ENCODE data around the gene DCXR.

Gene DCXR

GRCh38 chr17:82036634-82037091 lies 834 bp downstream of the DCXR start:
- no peak for DNase-seq

- DNase-seq, result no peak
Observed at GRCh38 chr17:82035956-82036633, 1.4 kb downstream of the DCXR start.

GRCh38 chr17:82035488-82035887 lies 2.0 kb downstream of the DCXR start:
- DNase-seq, result no peak

- DNase-seq, result no peak
Observed at GRCh38 chr17:82034371-82035011, 3.0 kb downstream of the DCXR start.

- DNase-seq, result no peak
Observed at GRCh38 chr17:82033359-82034085, 4.0 kb downstream of the DCXR start.

- peak; percentile 44 for DNase-seq
Observed at GRCh38 chr17:82031885-82032627, 5.4 kb downstream of the DCXR start.

- no peak for DNase-seq
Observed at GRCh38 chr17:82031303-82031884, 6.1 kb downstream of the DCXR start, which contains the start of gene RAC3. Gene RAC3 (plus strand): TSS chr17:82031678. CDS start chr17:82031762, 84 bp downstream.

GRCh38 chr17:82030470-82031302 lies 6.8 kb downstream of the DCXR start:
- peak; percentile 86 for DNase-seq

- no peak for DNase-seq
Observed at GRCh38 chr17:82029990-82030469, 7.5 kb downstream of the DCXR start.

GRCh38 chr17:82029391-82029790 lies 8.1 kb downstream of the DCXR start:
- no peak for DNase-seq

GRCh38 chr17:82028966-82029365 lies 8.5 kb downstream of the DCXR start:
- no peak for DNase-seq

- no peak for DNase-seq
Observed at GRCh38 chr17:82028246-82028645, 9.3 kb downstream of the DCXR start.

GRCh38 chr17:82025401-82026107 lies 11.9 kb downstream of the DCXR start:
- no peak for DNase-seq

GRCh38 chr17:82024859-82025258 lies 12.6 kb downstream of the DCXR start:
- DNase-seq, result no peak

- DNase-seq, result no peak
Observed at GRCh38 chr17:82023447-82024241, 13.9 kb downstream of the DCXR start.

- peak; percentile 100 for DNase-seq
Observed at GRCh38 chr17:82022981-82023446, 14.5 kb downstream of the DCXR start, which contains the start of gene LRRC45. Gene LRRC45 (plus strand): TSS chr17:82023305. CDS start chr17:82023644, 339 bp downstream.

GRCh38 chr17:82022310-82022980 lies 15.1 kb downstream of the DCXR start, which contains the start of gene CENPX:
Gene CENPX (minus strand): TSS chr17:82022878. CDS start chr17:82022861, 17 bp downstream.
- DNase-seq, result no peak

GRCh38 chr17:82021900-82022309 lies 15.6 kb downstream of the DCXR start:
- DNase-seq, result no peak
